GM18498 (cell line): Measurements from ENCODE around the gene KIAA1586.
A peak's percentile ranks its signal among the peaks of the same experiment; 100 is the strongest.
"Not testable (repeated sequence)": the region's sequence is repeated elsewhere in the genome, so short reads cannot be mapped to it uniquely, and the experiment has no call there.

Source experiments
- ATAC-seq: cut with Tn5 transposase; IDR thresholded peaks from one replicate; pipeline ENCODE4 v1.9.1; 2021; ENCODE audit warnings: mild to moderate bottlenecking, moderate library complexity; ENCODE audit not compliant: unreplicated experiment

The KIAA1586 gene

DNA sequence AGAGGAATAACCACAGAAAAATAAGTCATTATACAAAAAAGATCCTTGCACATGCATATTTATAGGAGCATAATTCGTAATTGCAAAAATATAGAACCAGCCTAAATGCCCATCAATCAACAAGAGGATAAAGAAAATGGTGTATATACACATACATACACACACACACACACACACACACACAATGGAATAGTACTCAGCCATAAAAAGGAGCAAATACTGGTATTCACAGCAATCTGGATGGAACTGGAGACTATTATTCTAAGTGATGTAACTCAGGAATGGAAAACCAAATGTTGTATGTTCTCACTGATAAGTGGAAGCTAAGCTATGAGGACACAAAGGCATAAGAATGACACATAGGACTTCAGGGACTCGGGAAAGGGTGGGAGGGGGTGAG, 1.9 kb upstream of the KIAA1586 start:
- ATAC-seq, result no peak

DNA sequence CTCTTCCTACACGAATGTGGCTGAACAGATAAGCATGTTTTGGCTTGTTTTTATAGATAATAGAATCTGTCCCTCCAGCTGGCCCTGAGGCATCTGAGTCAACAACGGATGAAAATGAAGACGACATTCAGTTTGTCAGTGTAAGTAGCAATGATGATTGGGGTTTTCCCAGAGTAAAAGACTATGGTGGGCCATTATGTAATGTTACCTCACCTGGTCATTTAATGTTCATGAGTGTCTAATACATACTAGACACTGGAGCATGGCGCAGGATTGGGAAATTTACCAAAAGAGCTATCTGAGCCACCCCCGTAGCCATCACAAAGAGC, 728 bp downstream of the KIAA1586 start:
- peak; percentile 20 for ATAC-seq

DNA sequence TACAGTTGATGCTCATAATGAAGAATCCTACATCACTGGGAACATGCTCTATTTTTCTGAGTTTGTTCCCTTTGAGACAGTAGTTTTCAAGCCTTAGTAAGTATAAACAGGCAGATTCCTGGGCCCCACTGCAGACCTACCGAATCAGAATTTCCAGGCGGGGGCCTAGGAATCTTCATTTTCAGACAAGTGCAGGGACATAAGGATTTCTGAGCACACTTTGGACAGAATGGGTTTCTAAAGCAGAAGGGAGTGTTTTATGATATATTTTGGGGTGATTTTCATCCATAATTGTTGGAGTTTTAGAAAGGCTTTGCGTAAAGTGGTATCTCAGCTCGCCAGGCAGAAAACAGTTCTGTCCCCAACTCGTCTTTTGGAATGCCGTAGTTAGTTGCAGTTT, 1.4 kb downstream of the KIAA1586 start:
- ATAC-seq, result not testable (repeated sequence)

DNA sequence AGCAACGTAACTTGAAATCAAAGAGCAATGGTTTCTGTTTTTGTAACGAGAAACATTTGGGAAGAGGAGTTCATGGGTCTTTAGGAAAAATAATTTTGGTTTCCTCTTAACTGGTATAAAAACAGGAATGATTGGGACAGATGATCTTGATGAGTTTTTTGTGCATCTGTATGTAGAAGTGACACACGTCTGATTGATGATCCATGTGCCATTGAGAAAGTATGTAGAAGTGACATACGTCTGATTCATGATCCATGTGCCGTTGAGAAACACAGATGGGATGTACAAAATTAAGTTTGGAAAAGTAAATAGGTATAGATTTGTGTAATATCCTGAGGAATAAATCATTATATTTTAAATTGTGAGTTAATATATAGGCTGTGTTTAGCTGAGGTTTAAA, 2.1 kb downstream of the KIAA1586 start:
- ATAC-seq, result no peak

DNA sequence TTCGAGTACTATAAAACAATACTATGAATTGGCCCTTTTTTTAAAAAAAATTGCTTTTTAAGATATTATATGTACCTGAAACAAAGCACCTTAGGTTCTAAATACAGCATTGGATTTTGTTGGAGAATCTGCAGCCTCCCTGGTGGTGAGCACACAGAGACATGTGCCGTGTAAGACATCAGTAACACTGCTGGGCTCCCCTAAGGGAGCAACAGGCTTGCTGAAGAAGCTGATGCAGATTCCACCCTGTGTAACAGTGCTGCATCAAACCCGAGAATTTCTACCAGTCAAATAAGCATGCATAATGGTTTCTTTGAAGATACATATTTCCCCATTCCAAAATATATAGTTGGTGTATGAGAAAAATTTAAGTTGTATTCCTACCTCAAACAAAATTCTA, 17.4 kb downstream of the KIAA1586 start:
- no peak for ATAC-seq

DNA sequence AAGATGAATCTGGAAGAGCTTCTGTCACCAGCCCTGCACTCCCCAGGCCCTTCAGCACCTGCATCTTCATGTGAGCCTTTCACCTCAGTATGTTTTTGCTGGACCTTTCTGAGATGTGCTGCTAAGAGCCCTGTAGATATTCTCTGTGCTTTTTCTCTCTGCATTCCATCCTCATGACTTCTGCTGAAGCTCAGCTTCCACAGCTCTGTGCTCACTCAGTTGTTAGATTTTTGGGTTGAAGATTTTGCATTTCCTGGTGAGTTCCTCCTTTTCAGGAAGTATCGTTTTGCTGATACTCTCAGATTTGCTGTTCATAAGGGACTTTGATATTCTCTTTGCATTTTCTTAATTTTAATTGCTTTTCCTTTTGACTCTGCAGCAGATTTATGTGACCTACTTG, 18.3 kb downstream of the KIAA1586 start:
- no peak for ATAC-seq

DNA sequence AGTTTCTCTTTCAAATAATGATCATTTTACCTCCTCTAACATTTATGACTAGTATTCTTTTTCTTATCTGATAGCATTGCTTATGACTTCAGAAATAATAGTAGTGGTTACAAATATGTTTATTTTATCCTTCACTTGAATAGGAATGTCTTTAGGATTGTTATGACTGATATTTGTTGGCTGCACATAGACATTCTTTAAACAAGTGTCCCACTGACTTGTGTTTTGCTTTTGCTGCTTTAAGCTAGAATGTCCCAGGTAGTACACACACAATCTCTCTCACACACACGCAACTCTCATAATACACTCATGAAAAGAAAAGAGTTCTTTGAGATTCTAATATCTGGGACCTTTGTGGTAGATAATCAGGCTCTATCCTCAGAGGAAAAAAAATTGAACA, 21.6 kb downstream of the KIAA1586 start:
- no peak for ATAC-seq

DNA sequence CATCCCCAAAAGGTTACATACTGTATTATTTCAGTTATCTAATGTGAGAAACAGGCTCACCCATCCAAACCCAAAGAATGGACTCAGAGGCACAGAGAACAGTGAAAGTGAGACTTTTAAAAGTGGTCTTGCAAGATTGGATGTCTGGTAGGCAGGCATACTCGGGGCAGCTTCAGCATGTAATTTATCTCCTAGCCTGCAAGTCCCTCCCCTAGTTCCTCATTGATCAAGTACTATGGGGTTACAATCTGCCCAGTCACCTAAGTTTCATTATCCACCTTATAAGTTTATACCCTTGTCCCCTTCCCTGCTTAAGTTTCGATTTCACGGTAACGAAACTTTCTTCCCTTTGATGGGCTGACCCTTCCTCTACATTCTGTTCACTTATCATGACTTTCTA, 22.7 kb downstream of the KIAA1586 start:
- no peak for ATAC-seq

DNA sequence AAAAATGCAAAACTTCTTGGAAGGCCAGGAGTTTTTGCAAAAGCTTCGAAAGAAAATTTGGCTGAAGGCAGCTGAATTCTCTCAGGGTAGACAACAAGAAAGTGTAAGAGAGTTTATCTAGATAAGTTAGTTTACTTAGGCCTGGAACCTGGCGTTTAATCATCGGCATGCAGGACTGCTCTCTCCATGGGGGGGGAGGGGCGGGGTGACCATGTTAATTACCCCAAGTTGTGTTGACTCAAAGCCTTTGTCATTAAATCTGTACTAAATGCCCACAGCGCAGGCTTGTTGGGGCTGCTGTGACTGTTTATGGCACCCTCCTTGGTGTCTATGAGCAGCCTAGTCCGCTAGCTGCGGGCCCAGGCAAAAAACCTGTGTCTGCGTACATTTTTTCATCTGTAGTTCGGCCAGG, 23.4 kb downstream of the KIAA1586 start:
- no peak for ATAC-seq

DNA sequence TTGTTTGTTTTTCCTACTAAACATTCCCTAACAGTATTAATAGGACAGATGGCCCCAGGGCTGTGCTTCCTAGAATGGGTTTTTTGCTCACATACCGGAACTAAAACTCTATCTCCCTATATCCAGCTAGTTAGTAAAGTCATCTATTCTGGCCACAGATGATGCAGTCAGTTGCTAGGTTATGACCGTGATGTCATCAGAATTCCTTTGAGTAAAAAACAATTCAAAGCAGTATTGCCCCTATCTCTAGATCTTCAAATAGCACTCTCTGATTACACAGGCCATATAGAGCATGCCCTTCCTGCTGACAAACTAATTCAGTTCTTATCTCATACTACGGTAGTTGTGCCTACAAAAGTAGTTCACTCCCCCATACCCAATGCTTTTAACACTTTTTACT, 25.6 kb downstream of the KIAA1586 start:
- ATAC-seq, result no peak

DNA sequence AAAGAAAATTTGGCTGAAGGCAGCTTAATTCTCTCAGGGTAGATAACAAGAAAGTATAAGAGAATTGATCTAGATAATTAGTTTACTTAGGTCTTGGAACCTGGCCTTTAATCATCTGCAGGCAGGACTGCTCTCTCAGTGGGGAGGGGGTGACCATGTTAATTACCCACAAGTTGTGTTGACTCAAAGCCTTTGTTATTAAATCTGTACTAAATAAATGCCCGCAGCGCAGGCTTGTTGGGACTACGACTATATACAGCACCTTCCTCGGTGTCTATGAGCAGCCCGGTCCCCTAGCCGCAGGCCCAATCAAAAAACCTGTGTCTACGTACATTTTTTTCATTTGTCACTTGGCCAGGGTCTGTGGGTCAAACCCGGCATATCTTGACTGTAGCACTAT, 27.9 kb downstream of the KIAA1586 start:
- no peak for ATAC-seq

DNA sequence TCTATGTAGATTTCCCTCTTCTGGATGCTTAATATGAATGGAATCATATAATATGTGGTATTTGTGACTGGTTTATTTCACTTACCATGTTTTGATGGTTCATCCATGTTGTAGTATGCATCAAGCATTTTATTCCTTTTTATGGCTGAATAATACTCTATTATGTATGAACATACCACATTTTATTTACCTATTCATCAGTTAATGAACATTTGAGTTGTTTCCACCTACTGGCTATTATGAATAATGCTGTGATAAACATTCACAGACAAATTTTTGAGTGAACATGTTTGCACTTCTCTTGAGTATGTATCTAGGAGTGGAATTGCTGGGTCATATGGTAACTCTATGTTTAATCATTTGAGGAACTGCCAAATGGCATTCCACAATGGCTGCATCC, 28.6 kb downstream of the KIAA1586 start:
- ATAC-seq, result no peak

DNA sequence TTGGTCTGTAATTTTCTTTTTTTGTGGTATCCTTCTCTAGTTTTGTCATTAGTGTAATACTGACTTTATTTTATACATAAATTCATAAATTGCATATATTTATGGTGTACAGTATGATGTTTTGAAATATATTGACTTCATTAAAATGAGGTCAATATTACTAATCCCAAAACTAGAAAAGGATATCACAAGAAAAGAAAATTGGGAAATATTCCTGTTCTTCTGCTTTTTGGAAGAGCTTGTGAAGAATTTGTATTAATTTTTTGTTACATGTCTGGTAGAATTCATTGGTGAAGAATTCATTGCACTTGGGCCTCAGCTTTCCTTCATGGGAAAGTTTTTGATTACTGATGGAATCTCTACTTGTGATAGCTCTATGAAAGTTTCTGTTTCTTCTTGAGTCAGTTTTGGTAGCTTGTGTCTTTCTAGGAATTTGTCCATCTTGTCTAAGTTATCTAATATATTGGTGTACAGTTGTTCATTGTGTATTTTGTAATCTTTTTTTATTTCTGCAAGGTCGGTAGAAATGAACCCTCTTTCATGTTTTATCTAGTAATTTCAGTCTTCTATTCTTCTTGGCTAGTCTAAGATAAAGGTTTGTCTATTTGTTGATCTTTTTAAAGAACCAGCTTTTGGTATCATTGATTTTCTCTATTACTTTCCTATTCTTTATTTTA, 32.2 kb downstream of the KIAA1586 start:
- no peak for ATAC-seq

DNA sequence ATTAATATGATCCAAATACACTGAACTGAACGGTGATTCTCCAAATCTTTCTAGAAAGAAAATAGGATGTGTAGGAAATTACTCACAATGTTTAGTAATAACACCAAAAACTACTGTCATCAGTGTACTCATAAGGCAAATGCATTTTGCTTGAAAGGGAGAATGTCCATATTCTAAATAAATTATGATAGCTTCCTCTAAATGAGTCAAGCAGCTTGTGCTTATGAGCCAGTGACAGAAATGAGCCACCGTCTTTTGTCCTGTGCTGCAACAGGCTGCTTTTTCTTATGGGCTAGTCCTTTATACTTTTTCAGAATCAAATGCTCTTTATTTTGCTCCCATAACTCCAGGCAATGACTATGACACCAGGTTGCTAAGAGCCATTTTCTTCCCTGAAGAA, 39.0 kb downstream of the KIAA1586 start:
- no peak for ATAC-seq

DNA sequence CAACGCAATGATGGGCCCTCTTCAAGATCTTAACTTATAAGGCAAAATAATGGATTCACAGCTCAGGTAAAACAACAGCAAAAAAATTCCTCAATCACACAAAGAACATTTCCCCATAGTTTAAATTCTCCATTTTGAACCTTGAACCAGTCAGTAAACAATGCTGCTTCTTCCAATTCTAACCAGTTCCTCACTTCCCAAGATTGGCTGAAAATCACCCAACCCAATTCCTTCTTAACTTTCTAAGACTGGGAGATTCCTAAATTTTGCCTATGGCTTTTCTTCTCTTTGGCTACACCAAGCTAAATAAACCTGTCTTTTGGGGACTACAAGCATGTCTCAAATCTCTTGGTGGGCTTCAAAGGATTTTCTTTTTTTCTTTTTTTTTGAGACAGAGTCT, 40.4 kb downstream of the KIAA1586 start:
- no peak for ATAC-seq

DNA sequence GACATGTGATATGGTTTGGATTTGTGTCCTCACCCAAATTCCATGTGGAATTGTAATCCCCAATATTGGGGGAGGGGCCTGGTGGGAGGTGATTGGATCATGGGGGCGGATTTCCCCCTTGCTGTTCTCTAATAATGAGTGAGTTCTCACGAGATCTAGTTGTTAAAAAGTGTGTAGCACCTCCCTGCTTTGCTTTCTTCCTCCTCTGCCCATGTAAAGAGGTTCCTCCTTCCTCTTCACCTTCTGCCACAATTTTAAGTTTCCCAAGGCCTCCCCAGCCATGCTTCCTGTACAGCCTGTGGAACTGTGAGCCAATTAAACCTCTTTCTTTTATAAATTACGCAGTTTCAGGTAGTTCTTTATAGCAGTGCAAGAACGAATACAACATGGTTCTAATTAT, 41.4 kb downstream of the KIAA1586 start:
- ATAC-seq, result no peak

DNA sequence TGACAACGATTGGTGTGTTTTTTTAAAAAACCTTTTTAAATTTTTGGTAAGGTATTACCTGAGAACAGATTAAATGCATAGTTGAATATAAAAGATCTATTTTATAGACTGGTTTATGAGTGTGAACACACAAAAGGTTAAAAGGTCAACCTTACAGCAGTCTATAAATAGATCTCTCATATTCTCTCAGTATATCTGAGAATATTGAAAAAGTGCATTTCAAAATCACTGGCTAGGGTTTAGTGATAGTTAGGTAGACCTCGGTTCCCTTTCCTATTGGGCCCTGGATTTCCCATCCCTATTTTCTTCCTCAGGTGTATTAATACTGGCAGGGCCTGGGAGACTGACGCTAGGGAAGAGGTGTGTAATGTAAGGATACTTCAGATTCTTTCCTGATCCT, 42.8 kb downstream of the KIAA1586 start:
- ATAC-seq, result no peak

DNA sequence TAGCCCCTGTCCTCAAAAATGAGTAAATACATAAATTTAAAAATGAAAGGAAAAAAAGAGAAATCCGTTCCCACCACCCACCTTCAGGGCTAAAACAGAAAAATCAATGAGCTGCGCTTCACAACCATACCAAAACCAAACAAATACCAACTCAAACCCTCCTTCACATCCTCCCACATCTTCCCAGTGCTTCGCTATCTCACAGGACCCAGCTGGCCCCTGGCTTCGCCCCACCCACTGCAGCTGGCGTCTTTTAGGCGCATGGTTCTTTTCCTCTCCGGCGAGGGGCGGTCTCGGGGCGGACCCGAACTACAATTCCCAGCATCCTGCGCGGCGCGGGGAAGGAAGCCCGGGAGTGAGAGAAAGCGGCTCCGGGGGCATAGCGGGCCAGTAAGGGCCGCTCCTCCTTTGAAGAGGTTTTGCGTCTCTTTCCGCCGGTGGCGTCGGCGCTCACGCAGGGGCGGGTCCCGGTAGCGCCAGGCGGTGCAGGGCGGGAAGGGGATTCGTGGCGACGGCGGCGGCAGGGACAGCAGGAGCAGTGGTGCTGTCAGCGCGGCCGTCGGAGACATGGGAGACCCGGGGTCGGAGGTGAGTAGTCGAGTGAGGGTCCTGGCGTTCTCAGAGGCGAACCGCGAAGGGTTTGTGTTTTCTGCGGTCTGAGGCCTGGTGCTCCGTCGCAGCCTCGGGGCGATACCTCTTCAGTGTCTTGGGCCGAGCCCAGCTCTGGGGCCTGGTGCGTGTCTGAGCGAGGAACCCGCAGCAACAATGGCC, 43.4 kb downstream of the KIAA1586 start, which contains the start of gene ZNF451:
ZNF451 (plus strand) TSS at position 502 of the 771 bp plus-strand sequence; CDS start at position 568, 66 bp downstream.
- peak; percentile 93 for ATAC-seq

DNA sequence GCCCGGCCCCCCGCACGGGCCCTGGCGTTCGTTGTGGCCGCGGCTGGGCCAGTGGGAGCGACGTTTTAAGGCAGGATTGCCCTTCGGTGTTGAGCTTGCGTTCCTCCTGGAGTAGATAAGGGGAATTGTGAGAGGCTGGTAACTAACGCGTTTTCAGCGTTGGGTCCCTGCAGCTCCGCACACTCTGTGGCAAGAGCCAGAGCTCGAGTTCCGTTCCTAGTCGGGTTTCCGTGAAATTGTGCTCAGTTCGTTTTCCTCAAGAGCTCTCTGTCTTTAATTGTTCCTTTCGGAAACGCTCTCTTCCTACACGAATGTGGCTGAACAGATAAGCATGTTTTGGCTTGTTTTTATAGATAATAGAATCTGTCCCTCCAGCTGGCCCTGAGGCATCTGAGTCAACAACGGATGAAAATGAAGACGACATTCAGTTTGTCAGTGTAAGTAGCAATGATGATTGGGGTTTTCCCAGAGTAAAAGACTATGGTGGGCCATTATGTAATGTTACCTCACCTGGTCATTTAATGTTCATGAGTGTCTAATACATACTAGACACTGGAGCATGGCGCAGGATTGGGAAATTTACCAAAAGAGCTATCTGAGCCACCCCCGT, 44.1 kb downstream of the KIAA1586 start:
- ATAC-seq, result peak; percentile 13

DNA sequence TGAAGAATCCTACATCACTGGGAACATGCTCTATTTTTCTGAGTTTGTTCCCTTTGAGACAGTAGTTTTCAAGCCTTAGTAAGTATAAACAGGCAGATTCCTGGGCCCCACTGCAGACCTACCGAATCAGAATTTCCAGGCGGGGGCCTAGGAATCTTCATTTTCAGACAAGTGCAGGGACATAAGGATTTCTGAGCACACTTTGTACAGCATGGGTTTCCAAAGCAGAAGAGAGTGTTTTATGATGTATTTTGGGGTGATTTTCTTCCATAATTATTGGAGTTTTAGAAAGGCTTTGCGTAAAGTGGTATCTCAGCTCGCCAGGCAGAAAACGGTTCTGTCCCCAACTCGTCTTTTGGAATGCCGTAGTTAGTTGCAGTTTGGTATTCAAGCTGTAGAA, 44.9 kb downstream of the KIAA1586 start:
- not testable (repeated sequence) for ATAC-seq

DNA sequence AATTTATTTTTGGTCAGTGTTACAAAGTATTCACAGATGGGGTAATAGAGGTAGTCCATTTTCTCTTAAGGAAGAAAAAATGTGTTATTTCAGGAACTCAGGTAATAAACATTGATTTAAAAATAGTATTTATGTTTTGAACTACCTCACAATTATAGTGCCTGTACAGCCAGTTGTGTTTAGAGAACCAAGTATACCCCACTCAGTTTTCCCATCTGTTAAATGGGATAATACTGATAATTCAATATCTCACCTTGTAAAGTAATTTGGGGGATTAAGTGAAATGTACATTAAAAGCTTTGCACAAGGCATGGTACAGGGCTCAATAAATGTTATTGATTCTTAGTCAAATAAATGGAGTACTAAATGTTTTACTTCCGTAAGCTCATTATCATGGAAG, 48.2 kb downstream of the KIAA1586 start:
- no peak for ATAC-seq

DNA sequence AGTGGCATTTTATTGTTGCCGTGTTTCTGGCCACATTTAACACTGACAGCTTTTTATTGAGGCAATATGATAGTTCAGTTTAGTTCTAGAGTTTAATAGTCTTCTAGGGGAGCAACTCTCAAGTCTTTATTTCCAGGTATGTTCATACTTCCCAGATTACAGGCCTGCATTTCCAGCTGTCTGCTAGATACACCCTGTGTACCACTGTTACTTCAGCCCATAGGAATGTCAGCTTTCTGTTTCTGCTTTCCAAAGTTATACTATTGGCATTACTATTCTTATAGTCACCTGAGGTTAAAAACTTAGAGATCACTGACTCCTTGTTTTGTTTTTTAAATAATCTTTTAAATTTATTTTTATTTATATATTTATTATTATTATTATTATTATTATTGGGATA, 51.1 kb downstream of the KIAA1586 start:
- no peak for ATAC-seq
